ENCODE data around the gene AKAP8L.

DNA sequence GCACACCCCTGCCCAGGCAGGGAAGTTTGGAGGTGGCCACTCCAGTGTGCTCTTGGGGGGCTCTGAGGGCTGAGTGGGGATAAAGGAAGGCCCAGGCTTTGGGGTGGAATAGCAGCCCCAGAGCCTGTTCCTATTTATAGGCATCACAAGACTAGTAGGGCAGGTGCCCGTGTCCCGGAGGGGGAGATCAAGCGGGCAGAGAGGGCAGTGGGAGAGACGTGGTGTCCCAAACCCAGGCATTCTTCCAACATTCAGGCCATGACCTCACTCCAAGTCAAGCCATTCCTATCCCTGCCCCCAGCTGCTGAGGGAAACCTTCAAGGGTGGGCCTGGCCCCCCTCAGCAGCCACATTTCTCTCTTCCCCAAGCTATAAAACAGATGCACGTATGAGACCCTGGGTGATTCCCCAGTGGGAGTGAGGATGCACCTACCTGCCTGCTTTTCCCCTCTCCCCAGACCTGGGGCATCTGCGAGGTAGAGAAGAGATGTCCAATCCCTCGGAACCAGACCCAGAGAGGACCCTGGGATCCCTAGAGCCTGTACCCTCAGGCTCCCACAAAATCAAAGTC, 27.1 kb upstream of the AKAP8L start:
- TF ChIP-seq, protein P1, sequence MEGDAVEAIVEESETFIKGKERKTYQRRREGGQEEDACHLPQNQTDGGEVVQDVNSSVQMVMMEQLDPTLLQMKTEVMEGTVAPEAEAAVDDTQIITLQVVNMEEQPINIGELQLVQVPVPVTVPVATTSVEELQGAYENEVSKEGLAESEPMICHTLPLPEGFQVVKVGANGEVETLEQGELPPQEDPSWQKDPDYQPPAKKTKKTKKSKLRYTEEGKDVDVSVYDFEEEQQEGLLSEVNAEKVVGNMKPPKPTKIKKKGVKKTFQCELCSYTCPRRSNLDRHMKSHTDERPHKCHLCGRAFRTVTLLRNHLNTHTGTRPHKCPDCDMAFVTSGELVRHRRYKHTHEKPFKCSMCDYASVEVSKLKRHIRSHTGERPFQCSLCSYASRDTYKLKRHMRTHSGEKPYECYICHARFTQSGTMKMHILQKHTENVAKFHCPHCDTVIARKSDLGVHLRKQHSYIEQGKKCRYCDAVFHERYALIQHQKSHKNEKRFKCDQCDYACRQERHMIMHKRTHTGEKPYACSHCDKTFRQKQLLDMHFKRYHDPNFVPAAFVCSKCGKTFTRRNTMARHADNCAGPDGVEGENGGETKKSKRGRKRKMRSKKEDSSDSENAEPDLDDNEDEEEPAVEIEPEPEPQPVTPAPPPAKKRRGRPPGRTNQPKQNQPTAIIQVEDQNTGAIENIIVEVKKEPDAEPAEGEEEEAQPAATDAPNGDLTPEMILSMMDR (IDR thresholded peaks at IDR 0.05), result no peak
- TF ChIP-seq, protein P2, sequence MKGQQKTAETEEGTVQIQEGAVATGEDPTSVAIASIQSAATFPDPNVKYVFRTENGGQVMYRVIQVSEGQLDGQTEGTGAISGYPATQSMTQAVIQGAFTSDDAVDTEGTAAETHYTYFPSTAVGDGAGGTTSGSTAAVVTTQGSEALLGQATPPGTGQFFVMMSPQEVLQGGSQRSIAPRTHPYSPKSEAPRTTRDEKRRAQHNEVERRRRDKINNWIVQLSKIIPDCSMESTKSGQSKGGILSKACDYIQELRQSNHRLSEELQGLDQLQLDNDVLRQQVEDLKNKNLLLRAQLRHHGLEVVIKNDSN (IDR thresholded peaks at IDR 0.05; ENCODE audit: borderline replicate concordance, low read depth), result no peak
- TF ChIP-seq GATA2 (CRISPR knock-in tag; IDR thresholded peaks at IDR 0.05) (no peak), POLR2AphosphoS5 (IDR thresholded peaks at IDR 0.05; ENCODE audit: low read depth, low read length) (no peak), TAF1 (IDR thresholded peaks at IDR 0.05; ENCODE audit: borderline replicate concordance, low read depth, low read length) (no peak), RXRA (IDR thresholded peaks at IDR 0.05; ENCODE audit: borderline replicate concordance, low read depth) (no peak), SIN3A (IDR thresholded peaks at IDR 0.05; ENCODE audit: borderline replicate concordance, low read depth, low read length) (no peak), EP300 (IDR thresholded peaks at IDR 0.05; ENCODE audit: borderline replicate concordance in 1 of 2, low read depth in 1 of 2, low read length in 1 of 2) (no peak), YY1 (IDR thresholded peaks at IDR 0.05; ENCODE audit: low read depth) (no peak), RCOR1 (IDR thresholded peaks at IDR 0.05; ENCODE audit: low read length) (no peak), RFX5 (IDR thresholded peaks at IDR 0.05; ENCODE audit: low read length) (no peak)
- TF ChIP-seq, protein P3, sequence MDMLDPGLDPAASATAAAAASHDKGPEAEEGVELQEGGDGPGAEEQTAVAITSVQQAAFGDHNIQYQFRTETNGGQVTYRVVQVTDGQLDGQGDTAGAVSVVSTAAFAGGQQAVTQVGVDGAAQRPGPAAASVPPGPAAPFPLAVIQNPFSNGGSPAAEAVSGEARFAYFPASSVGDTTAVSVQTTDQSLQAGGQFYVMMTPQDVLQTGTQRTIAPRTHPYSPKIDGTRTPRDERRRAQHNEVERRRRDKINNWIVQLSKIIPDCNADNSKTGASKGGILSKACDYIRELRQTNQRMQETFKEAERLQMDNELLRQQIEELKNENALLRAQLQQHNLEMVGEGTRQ (IDR thresholded peaks at IDR 0.05; ENCODE audit: borderline replicate concordance, low read depth, low read length), result no peak

Measured in SK-N-SH (cell line).